T47D (cell line): Measurements from ENCODE around the gene HSD17B8.

Experiments used
- DNase-seq, 2 experiments: peaks; one replicate each; pipeline versions ENCODE4 v3.0.0 to v3.0.0-alpha.2; 2011 to 2012; ENCODE audit warnings: low read depth in 1 of 2, low spot score in 1 of 2
- JUND ChIP-seq: IDR thresholded peaks from 2 replicates; pipeline ENCODE4 v1.6.1; 2012; ENCODE audit warnings: low read depth
- in situ Hi-C: cut with HindIII; loops from 2 replicates; pipeline ENCODE4 v1.10.0; 2016; ENCODE audit warnings: low sequenced_read_pairs, low pct_unique_long_range_greater_than_20kb

The HSD17B8 gene

DNA sequence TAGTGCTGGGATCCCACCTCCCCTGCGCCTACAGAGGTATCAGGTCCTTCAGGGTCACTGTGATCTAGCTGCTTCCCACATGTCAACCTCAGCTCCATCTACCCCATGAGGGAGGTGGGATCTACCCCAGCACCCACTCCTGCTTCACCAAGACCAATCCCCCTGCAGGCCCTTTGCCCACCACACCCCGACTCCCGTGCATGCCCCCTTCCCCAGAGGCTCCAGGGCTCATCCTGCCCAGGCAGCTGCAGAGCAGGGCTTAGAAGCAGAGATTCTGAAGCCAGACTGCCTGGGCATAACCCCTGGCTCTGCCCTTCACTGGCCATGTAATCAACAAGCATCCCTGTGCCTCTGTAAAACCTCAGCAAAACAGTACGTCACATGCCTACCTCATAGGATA is 29.7 kb upstream of the HSD17B8 start:
- DNase-seq = no peak
- in situ Hi-C loops = no loop called here
- TF ChIP-seq JUND = no peak

DNA sequence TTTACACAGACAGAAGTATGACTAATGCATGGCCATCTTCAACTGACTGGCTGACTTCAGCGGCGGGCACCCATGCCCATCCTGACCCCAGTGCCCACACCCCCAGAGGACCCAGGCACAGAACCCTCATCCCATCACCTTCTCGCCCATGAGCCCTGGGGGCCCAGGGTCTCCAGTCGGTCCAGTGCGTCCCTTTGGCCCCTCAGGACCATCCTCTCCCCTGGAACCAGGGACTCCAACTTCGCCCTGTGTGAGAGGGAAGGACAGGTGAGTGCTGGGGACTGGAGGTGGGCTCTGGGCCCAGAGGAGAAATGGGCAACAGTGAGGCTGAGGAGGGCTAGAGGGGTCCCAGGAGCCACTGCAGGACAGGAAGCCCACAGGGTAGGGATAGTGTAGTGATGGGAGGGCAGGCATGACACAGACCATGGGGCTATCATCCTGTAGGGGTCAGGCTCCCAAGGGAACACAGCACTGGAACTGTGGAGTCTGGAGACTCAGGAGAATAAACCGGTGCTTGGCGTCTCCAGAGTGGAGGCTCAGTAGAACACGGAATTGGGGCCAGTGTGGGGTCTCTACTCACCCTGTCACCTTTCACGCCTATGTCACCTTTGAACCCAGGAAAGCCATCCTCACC is 28.9 kb upstream of the HSD17B8 start:
- no peak for TF ChIP-seq JUND
- in situ Hi-C loops = no loop called here
- no peak for DNase-seq

DNA sequence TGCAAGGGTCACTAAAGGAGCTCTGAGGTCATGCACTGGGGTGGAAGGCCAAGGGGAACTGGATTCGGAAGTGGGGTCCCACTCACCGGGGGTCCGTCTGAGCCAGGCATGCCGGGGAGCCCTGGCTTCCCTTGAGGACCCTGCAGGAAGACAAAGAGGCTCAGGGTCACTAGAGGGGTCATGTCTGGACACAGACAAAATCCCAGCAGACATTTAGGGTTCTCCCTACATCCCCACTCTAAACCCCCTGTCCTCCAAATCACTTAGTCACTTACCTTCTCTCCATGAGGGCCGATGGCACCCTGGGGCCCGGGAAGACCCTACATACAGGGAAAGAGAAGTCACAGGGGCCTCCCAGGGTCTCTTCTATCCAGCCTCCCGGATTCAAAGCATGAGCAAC is 27.5 kb upstream of the HSD17B8 start:
- in situ Hi-C loops = no loop called here
- TF ChIP-seq JUND = no peak
- DNase-seq = no peak

DNA sequence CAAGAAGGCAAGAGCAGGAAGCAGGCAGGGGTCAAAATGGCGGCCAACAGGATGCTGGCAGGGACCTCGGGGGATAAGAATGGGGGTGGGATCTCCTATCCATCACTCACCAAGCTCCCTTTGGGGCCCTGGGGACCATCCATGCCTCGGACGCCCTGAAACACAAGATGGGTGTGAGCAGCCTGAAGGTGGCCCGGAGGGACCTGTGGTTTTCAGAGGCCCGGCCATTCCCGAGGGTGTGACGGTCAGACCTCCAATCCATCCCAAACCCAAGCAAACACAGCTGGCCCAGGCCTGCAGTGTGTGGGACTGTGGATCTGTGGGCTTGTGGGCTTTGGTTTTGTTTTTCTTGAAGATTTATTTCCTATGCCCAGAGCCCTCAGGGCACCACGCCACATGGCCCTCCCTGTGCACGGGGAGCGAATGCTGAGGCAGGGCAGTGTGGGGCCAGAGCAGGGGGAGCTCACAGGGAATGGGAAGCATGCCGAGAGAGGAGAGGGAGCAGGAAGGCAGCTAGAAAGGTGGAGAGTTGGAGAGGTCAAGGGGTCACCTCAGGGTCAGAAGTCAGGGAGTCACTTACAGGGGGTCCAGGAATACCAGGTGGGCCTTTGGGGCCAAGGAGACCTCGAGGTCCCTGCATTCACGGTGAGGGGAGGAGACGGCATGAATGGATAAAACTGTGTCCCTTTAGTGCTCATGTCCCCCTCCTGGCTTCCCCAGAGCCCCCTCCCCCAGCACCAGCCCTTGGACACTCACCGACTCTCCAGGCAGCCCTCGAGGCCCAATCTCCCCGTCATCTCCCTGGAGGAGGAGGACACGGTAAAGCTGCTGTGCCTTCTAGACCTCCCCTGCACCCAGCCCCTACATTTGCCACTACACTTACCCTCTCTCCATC is 26.7 kb upstream of the HSD17B8 start:
- TF ChIP-seq JUND = no peak
- in situ Hi-C loops = no loop called here

GRCh38 chr6:33178755-33179475 is 25.5 kb upstream of the HSD17B8 start:
- DNase-seq = no peak
- in situ Hi-C loops = no loop called here
- TF ChIP-seq JUND = no peak

More for the DNA sequence above, 26.7 kb upstream of the HSD17B8 start:
- DNase-seq = no peak

GRCh38 chr6:33181141-33181540 is 23.3 kb upstream of the HSD17B8 start:
- TF ChIP-seq JUND = no peak
- no peak for DNase-seq
- in situ Hi-C loops = no loop called here

GRCh38 chr6:33183071-33183683 is 21.3 kb upstream of the HSD17B8 start:
- in situ Hi-C loops = no loop called here
- TF ChIP-seq JUND = no peak
- no peak for DNase-seq

GRCh38 chr6:33185190-33185589 is 19.3 kb upstream of the HSD17B8 start:
- TF ChIP-seq JUND = no peak
- in situ Hi-C loops = no loop called here
- DNase-seq = no peak

DNA sequence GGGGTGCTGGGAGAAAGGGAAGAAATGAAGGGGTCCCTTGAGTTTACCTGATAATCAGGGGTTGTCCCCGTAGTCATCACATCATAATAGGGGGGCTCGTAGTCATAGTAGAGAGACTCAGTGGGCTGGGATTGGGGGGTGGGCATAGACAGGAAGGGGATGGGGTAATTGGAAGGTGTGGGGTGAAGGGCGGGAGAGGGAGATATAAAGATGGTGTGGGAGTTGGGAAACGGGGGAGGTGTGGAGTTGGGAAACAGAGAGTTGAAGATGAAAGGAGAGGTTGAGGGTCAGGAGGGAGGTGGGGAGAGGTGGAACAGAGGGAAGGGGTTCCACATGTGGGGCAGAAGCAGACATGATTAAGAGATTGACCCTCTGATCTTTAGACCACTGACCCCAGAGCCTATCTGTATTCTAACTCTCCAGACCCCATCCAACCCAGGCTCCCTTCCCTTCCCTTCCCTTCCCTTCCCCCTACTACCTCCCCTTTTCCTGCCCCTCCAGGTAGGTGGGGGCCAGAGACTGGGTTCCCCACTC is 18.7 kb upstream of the HSD17B8 start:
- no peak for DNase-seq
- no peak for TF ChIP-seq JUND
- in situ Hi-C loops = no loop called here

DNA sequence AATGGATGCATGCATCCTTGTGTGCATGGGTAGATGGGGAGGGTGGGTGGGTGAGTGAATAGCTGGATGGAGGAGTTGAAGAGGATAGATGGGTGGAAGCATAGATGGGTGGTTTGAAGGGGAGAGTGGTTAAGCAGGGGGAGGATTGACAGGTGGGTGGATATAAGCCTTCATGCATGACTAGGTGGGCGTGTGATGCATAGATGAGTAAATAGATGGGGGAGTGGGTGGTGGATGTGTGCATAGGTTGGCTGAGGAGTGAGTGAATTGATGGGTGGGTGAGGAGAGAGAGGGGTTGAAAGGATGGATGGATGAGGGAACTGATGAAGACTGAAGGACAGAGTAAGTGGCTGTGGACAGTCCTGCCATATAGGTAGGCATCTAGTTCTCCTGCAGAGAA is 16.6 kb upstream of the HSD17B8 start:
- in situ Hi-C loops = no loop called here
- TF ChIP-seq JUND = no peak
- DNase-seq = no peak

- in situ Hi-C loops = no loop called here
- DNase-seq = no peak
- TF ChIP-seq JUND = no peak
These were observed 15.3 kb upstream of the HSD17B8 start for GRCh38 chr6:33189164-33189563.
